ENCODE measurements around the gene PDS5A.
"Not testable (repeated sequence)": the region's sequence is repeated elsewhere in the genome, so short reads cannot be mapped to it uniquely, and the experiment has no call there.

Gene PDS5A

GRCh38 chr4:39786838-39787237 lies 190.9 kb downstream of the PDS5A start:
- no peaks in the 10 kb centered on the region for H3K27me3 ChIP-seq
- no peak overlapping the region for H3K4me3 ChIP-seq
- H3K4me1 ChIP-seq: no peaks in the 10 kb centered on the region
- H4K20me1 ChIP-seq: no peaks in the 10 kb centered on the region
- peaks cover 4% of the 10 kb centered on the region; the same call in 1 of the 2 replicates for H3K36me3 ChIP-seq
- no peak overlapping the region for H3K27ac ChIP-seq
- H3K9me3 ChIP-seq: no peaks in the 10 kb centered on the region
- no peak overlapping the region for H3K4me2 ChIP-seq
- TF ChIP-seq Cebpa-rat (IDR thresholded peaks at IDR 0.05): no peak
- no peak overlapping the region for H3K9ac ChIP-seq

GRCh38 chr4:39785083-39785482 lies 192.6 kb downstream of the PDS5A start:
- Histone ChIP-seq H3K9me3 (no peaks in the 10 kb centered on the region), H3K4me1 (no peaks in the 10 kb centered on the region), H3K9ac (no peak overlapping the region), H4K20me1 (no peaks in the 10 kb centered on the region), H3K36me3 (peaks cover 17% of the 10 kb centered on the region; the same call in 1 of the 2 replicates), H3K27me3 (no peaks in the 10 kb centered on the region), H3K27ac (no peak overlapping the region), H3K4me2 (no peak overlapping the region), H3K4me3 (no peak overlapping the region)
- no peak for TF ChIP-seq Cebpa-rat (IDR thresholded peaks at IDR 0.05)

GRCh38 chr4:39781988-39782387 lies 195.7 kb downstream of the PDS5A start:
- not testable (repeated sequence) for H3K27me3 ChIP-seq, H3K9ac ChIP-seq, H3K9me3 ChIP-seq, H3K4me1 ChIP-seq, H3K4me3 ChIP-seq, H4K20me1 ChIP-seq, H3K27ac ChIP-seq, H3K4me2 ChIP-seq
- peaks cover 42% of the 10 kb centered on the region for H3K36me3 ChIP-seq

Measured in BLaER1 (cell line).